Measurements from ENCODE around the gene ACTR6.
"Not testable (repeated sequence)": the region's sequence is repeated elsewhere in the genome, so short reads cannot be mapped to it uniquely, and the experiment has no call there.

ACTR6 gene

GRCh38 chr12:100168562-100168961, 32.1 kb upstream of the ACTR6 start:
- H3K4me3 ChIP-seq (ENCODE audit: low read length): no peak overlapping the region
- peak; percentile 73 for DNase-seq (ENCODE audit: low read depth)
- no peak for TF ChIP-seq CTCF (IDR thresholded peaks at IDR 0.05; ENCODE audit: insufficient read depth, low read depth, low read length, missing control alignments)

DNA sequence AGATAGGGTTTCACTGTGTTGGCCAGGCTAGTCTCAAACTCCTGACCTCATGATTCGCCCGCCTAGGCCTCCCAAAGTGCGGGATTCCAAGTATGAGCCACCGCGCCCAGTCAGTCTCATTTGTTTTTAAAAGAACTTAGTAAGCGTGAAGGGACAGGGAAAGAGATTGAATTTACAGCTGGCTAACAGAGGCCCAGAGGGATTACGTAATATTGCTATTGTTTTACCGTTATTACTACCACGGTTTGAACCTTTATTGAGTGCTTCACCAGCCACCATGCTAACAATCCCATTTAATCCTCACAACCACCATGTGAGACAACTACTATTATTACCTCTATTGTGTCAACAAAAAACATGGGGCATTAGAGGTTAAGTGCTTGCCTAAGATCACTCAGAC, 31.3 kb upstream of the ACTR6 start:
- TF ChIP-seq CTCF (IDR thresholded peaks at IDR 0.05; ENCODE audit: insufficient read depth, low read depth, low read length, missing control alignments): no peak
- no peak overlapping the region for H3K4me3 ChIP-seq (ENCODE audit: low read length)
- DNase-seq (ENCODE audit: low read depth): no peak

DNA sequence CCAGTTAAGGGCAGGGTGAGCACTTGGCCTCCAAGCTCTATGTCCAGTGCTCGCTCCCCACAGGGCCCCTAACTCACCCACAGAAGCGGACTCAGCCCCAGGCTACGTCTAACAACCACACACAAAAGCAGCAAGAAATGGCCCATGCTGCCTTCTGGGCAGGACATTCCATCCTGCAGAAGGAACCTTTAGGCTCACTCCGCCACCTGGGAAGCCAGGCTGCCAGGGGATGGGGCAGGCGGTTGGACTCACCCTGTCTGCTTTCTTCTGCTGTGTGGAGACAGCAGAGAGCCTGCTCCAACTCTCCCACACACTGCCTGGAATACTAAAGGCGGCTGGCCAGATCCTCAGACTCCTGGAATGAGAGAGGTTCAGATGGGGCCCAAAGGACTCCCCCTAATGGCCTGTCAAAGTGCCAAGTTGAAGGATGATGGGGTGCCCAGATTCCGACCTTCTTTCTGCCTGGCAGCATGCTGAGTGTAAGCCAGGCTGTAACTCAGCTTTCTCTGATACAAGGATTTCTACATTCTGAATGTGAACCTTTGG, 30.2 kb upstream of the ACTR6 start:
- no peak for TF ChIP-seq CTCF (IDR thresholded peaks at IDR 0.05; ENCODE audit: insufficient read depth, low read depth, low read length, missing control alignments)

GRCh38 chr12:100171248-100171647, 29.4 kb upstream of the ACTR6 start:
- DNase-seq (ENCODE audit: low read depth): no peak
- H3K4me3 ChIP-seq (ENCODE audit: low read length): no peak overlapping the region
- TF ChIP-seq CTCF (IDR thresholded peaks at IDR 0.05; ENCODE audit: insufficient read depth, low read depth, low read length, missing control alignments): no peak

More for the DNA sequence above, 30.2 kb upstream of the ACTR6 start:
- no peak for DNase-seq (ENCODE audit: low read depth)
- H3K4me3 ChIP-seq (ENCODE audit: low read length): no peak overlapping the region

- TF ChIP-seq CTCF (IDR thresholded peaks at IDR 0.05; ENCODE audit: insufficient read depth, low read depth, low read length, missing control alignments): no peak
- H3K4me3 ChIP-seq (ENCODE audit: low read length): no peak overlapping the region
- no peak for DNase-seq (ENCODE audit: low read depth)
These were observed 27.5 kb upstream of the ACTR6 start for GRCh38 chr12:100173111-100173510.

DNA sequence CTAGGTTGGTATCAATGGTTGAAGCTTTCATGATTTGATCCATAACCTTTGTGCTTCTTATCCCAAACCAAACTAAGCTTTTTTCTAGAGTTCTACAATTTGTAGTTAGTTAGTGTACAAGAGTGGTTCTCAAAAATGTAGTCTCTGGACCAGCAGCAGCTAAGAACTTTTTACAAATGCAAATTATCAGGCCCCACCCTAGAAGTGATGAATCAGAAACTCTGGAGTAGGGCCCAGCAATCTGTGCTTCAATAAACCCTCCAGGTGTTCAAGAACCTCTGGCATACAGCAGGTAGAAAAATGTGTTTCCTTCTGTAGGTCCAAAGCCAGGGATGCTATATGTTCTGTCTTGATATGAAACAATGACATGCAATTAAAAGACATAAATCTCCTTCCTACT, 26.1 kb upstream of the ACTR6 start:
- no peak for TF ChIP-seq CTCF (IDR thresholded peaks at IDR 0.05; ENCODE audit: insufficient read depth, low read depth, low read length, missing control alignments)
- DNase-seq (ENCODE audit: low read depth): peak; percentile 66
- H3K4me3 ChIP-seq (ENCODE audit: low read length): no peak overlapping the region

GRCh38 chr12:100176493-100176892, 24.1 kb upstream of the ACTR6 start:
- H3K4me3 ChIP-seq (ENCODE audit: low read length); DNase-seq (ENCODE audit: low read depth): not testable (repeated sequence)
